Stimulated activated CD8-positive, alpha-beta memory T cell treated with anti-CD3 and anti-CD28 coated beads, Interleukin-4, amount 100 ng/mL, for 1 hour (primary cell): ENCODE measurements around the gene KAZN.
A peak's percentile ranks its signal among the peaks of the same experiment; 100 is the strongest.

Experiments
- DNase-seq, 2 donors: peaks; one replicate each; pipeline ENCODE4 v3.0.0-alpha.2; 2020; ENCODE audit warnings: low read depth in 2 of 2, low spot score in 1 of 2

Gene KAZN

GRCh38 chr1:15094719-15095495 lies 496.4 kb downstream of the KAZN start:
- DNase-seq = no peak

- DNase-seq = no peak
These were observed 497.0 kb downstream of the KAZN start for GRCh38 chr1:15095496-15095875.

GRCh38 chr1:15096293-15096692 lies 497.8 kb downstream of the KAZN start:
- DNase-seq = no peak

DNA sequence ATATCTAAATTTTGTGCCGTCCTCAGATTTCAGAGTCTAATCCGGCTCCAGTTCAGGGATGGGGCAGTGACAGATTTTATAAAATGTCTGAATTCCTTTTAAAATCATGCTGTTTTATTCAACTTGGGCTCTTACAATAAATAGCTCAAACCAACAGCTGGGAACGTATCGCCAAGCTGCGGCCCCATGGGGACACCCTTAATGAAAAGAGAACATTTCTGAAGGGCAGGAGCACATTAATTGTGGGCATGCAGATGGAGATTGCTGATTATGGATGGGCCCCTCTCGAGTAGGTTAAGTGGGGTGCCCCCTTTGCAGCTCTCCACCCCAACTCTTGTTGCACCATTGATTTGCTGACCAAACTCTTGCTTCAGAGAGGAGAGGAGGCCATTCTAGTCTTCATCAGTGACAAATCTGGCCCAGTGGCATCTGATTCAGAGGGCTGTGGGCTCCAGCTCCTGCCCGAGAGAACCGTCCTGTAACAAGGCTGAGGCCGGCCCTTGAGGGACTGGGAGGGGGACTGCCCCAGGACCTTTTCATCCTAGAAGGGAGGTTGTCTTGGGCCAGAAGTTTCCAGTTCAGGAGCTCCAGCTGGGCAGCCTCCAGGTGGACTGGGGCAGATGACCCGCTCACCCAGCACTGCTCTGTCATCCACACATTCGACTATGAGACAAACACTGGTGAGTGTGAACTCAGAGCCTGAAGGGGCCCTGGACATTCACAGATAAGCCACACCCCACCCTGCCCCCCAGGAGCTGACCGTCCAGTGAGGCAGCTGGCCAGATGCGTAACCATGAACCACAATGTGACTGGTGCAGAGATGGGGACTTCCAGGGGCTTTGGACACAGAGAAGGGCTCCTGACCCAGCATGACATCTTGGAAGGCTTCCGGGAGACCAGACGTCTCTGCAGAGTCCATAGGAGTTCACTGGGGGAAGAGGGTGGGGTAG lies 500.0 kb downstream of the KAZN start:
- DNase-seq = no peak

DNA sequence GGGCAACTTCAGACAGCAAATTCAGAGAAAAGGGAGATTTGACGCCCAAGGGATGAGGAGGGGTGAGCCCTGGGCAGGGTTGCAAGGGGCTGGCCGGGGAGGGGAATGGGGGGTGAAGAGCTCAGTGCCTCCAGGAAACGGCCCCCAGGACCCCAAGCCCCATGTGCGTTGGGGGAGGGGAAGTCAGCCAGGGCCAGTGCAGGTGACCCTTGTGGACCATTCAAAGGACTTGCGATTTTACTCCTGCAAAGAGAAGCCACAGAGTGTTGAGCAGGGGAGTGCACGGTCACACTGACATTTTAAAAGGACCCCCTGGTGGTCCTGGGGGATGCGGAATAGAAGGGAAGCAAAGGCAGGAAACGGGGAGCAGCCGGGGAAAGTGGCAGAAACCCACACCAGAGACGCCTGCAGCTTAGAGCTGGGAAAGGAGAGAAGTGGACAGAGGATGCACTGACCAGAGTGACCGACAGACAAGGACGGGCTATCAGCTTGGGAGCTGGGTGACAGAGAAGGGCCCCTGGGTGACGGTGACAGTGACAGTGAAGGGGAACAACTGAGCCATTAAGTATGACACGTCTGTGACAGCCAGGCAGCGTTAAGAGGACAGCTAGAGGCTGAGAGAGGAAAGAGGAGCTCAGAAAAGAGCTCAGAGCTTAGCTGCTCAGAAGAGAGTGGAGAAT lies 501.1 kb downstream of the KAZN start:
- no peak for DNase-seq

GRCh38 chr1:15100121-15100879 lies 501.8 kb downstream of the KAZN start:
- DNase-seq = peak in 1 of 2 donors; percentile 8

DNA sequence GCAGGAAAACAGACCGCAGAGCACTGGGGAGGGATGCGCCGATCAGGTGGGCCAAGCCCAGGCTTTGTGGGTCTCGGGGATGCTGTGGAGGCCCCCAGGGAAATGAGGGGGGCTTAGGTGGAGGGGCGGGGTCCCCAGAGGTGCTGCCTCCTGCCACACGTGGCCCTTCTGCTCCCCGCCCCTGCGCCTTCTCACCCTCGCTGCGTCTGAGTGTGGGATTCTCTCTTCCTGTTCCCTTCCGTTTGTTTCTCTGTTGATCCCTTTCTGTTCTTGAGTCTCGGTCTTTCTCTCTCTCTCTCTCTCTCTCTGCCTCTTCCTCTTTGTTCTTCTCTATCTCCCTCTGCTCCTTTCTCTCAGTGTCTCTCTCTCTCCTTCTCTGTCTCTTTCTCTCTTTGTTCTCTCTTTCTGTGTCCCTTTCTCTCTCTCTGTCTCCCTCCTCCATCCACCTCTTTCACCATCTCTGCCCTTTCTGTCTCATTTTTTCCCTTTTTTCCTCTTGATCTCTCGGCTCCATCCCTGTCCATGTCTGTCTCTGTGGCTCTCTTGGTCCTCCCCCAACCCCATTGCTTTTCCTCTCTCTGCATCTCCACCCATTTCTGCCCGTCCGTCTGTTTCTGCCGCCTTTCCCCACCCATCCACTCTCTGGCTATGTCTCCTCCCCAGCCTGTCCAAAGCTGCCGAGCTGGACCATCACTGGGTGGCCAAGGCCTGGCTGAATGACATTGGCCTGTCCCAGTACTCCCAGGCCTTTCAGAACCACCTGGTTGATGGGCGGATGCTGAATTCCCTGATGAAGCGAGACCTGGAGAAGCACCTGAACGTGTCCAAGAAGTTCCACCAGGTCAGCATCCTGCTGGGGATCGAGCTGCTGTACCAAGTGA lies 502.6 kb downstream of the KAZN start:
- no peak for DNase-seq

- DNase-seq = no peak
These were observed 503.3 kb downstream of the KAZN start for GRCh38 chr1:15101801-15102200.

- DNase-seq = no peak
These were observed 504.2 kb downstream of the KAZN start for GRCh38 chr1:15102646-15103045.

DNA sequence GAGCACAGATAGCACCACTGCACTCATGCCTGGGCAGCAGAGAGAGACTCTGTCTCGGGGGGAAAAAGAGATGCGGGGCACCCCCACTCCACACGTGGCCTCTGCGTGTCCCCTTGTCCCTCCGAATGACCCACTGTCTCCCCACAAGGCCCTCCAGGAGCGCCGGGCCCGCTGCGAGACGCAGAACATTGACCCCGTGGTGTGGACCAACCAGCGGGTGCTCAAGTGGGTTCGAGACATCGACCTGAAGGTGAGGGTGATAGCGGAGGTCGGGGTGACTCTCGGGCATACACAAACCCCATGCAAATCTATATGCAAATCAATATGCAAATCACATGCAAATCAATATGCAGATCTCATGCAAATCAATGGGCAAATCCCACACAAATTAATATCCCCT lies 504.7 kb downstream of the KAZN start:
- DNase-seq = no peak

DNA sequence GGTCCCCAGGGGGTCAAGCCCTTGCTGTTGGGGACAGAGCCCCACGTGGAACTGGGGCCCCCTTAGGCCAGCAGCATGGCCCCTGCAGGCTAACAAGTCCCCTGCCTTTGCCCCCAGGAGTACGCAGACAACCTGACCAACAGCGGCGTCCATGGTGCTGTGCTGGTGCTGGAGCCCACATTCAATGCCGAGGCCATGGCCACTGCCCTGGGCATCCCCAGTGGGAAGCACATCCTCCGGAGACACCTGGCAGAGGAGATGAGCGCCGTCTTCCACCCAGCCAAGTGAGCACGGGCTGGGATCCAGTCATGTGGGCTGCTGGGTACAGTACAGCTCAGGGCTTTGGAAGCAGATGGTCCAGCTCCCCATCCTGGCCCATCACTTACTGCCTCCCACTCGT lies 505.4 kb downstream of the KAZN start:
- DNase-seq = no peak

GRCh38 chr1:15104768-15105167 lies 506.3 kb downstream of the KAZN start:
- DNase-seq = no peak

DNA sequence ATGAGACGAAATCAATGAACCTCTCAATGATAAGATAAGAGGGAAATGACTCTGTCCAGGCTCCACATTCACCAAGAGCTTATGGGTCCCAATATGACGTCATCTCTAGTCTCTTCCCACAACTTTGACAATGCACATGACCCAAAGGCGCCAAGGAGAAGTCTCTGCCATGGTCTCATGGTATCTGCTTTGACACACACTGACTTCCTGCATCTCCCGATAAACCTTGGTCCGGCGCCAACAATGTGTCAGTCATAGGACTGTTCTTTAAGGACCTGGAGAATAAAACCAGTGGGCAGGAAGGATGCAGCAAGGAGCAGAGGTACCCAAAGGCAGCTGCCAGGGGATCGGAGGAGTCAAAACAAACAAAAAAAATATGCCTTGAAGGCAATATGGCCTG lies 508.1 kb downstream of the KAZN start:
- no peak for DNase-seq

DNA sequence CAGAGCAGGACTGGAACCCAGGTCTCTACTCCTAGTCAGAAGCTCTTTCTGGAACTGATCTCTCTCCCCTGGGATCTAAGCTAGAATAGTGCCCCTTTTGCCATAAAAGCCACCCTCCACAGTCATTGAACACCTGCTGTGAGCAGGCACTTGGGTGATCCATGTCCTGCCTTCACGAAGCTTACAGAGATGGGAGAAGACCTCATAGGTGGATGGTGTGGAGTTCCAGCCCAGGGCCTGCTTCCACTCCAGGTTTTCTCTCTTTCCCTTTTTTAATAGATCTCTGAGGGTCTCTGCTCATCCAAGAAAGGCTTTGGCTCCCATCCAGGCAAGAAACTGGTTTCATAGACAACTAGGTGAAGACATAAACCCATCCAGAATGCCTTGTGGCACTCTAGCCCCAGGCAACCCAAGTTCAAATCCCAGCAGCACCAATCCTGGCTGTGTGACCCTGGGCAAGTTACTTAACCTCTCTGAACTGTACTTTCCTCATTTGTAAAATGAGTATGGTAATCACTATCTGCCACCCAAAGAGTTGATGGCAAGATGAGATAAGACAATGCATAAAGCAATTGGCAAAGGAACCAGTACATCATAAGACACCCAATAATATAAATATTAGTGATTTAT lies 508.7 kb downstream of the KAZN start:
- DNase-seq = no peak

DNA sequence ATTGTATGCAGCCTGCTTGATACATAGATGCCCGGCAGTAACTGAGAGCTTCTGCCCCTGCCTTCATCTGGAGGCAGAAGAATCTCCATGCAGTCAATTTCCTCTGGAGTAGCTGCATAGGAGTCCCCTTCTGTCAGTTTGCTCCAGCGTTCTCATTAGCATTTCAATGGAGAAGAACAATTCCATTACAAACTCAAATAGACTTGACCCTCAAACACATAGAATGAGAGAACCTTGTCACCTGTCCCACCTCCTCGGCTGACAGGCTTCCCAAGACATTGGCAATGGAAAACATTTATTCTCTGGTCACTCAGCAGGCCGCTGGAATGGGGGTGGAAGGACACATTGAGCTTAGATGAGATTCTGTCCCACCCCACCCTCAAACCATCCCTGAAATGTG lies 509.4 kb downstream of the KAZN start:
- DNase-seq = no peak

- no peak for DNase-seq
These were observed 511.8 kb downstream of the KAZN start for GRCh38 chr1:15110128-15110866.

DNA sequence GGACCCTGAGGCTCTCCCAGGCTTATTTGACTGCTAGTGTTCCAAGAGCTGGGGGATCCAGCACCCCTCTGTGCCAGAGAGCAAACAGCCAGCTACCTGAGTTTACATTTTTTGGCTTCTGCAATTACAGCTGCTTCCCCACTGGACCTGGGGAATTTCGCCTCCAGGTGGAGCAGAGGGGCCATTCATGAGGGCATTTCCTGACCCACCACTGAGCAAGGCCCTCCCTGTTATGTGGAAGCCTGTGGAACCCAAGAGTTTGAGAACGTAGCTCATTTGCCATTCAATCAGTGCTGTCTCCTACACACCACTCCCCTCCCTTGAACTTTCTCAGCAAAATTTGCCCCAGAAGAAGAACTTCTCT lies 512.4 kb downstream of the KAZN start:
- no peak for DNase-seq

GRCh38 chr1:15113146-15113545 lies 514.7 kb downstream of the KAZN start:
- DNase-seq = no peak

GRCh38 chr1:15114884-15115283 lies 516.4 kb downstream of the KAZN start:
- no peak for DNase-seq
